Mesothelial cell of epicardium (in vitro differentiated cells): ENCODE measurements around the gene SLC49A4. TPM values are rescaled to one million over a fixed set of nuclear protein-coding genes. Genes with fewer than 3 reads are reported as not detected.

ENCODE experiments used
- DNase-seq, 2 experiments: peaks; one replicate each; pipeline ENCODE4 v3.0.0; 2021; ENCODE audit warnings: low spot score in 2 of 2; ENCODE audit not compliant: unreplicated experiment in 2 of 2
- H3K27ac Mint-ChIP-seq: 2 replicates; pipeline ENCODE4 v1.8.0; 2021; ENCODE audit warnings: mixed read lengths
- H3K27me3 Mint-ChIP-seq: 2 replicates; pipeline ENCODE4 v1.8.0; 2021; ENCODE audit warnings: low read depth, mixed read lengths
- H3K36me3 Mint-ChIP-seq: 2 replicates; pipeline ENCODE4 v1.8.0; 2021; ENCODE audit warnings: mixed read lengths
- H3K4me1 Mint-ChIP-seq: 2 replicates; pipeline ENCODE4 v1.8.0; 2021; ENCODE audit warnings: mixed read lengths
- H3K4me3 Mint-ChIP-seq: 2 replicates; pipeline ENCODE4 v1.8.0; 2021; ENCODE audit warnings: mild to moderate bottlenecking, moderate library complexity, mixed read lengths
- H3K9me3 Mint-ChIP-seq: 2 replicates; pipeline ENCODE4 v1.8.0; 2021; ENCODE audit warnings: mixed read lengths
- total RNA-seq: library from RNA; stranded (reverse); gene quantifications from 3 replicates; pipeline ENCODE4 v1.2.1, GENCODE V29; 2021
- TF ChIP-seq, protein P1 (sequence below): fragments of 200-600 bp; sonication (generic); IDR thresholded peaks from one replicate; pipeline ENCODE4 v1.5.0; 2021; ENCODE audit warnings: antibody characterized with exemption; ENCODE audit not compliant: unreplicated experiment

Gene SLC49A4
- total RNA-seq, 1 donor from 2014 or later, result 18.1 TPM

DNA sequence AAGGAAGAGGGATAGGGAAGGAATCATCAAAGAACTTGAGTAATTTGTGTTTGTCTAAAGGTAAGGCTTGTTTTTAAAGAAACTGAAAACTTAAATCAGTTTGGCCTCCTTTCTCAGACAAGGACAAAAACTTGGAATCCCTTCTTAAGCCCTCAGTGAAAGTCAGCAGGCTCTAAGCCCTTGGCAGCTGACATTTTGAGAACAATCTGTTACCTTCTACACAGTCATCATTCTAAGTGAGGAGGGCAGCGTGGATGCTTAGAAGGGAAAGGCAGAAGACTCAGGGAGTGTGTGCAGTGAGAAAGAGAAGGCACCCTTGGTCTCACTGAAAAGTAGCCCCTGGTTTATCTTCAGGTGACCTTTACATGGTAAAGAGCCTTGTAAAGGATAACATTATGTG is 12.1 kb upstream of the SLC49A4 start:
- TF ChIP-seq, protein P1, sequence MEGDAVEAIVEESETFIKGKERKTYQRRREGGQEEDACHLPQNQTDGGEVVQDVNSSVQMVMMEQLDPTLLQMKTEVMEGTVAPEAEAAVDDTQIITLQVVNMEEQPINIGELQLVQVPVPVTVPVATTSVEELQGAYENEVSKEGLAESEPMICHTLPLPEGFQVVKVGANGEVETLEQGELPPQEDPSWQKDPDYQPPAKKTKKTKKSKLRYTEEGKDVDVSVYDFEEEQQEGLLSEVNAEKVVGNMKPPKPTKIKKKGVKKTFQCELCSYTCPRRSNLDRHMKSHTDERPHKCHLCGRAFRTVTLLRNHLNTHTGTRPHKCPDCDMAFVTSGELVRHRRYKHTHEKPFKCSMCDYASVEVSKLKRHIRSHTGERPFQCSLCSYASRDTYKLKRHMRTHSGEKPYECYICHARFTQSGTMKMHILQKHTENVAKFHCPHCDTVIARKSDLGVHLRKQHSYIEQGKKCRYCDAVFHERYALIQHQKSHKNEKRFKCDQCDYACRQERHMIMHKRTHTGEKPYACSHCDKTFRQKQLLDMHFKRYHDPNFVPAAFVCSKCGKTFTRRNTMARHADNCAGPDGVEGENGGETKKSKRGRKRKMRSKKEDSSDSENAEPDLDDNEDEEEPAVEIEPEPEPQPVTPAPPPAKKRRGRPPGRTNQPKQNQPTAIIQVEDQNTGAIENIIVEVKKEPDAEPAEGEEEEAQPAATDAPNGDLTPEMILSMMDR, result no peak
- no peaks in the 10 kb centered on the region for H3K27me3 Mint-ChIP-seq
- H3K9me3 Mint-ChIP-seq, result peaks cover 4% of the 10 kb centered on the region
- H3K36me3 Mint-ChIP-seq, result peaks cover 5% of the 10 kb centered on the region
- H3K4me1 Mint-ChIP-seq, result peaks cover 11% of the 10 kb centered on the region
- no peak for DNase-seq
- H3K4me3 Mint-ChIP-seq, result no peak overlapping the region
- no peak overlapping the region for H3K27ac Mint-ChIP-seq

DNA sequence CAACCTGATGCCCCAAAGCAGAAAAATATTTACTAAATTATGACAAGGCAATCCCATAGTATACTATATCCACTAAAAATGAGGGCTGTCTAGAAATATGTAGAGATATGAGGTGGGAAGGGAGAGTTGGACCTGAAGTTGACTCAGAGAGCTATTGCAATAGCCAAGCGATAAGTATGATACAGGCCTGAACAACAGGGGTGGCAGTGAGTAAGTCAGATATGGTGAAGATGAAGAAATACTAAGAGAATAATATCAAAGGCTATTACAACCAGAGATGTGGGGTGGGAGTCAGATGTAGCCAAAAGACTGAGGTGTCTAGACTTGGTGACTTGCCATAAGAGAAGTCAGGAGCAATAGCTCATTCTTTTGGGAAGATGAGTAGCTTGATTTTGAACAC is 10.4 kb upstream of the SLC49A4 start:
- Mint-ChIP-seq H3K36me3 (peaks cover 5% of the 10 kb centered on the region), H3K9me3 (peaks cover 4% of the 10 kb centered on the region), H3K4me1 (peaks cover 11% of the 10 kb centered on the region), H3K27ac (no peak overlapping the region), H3K27me3 (no peaks in the 10 kb centered on the region), H3K4me3 (no peak overlapping the region)
- DNase-seq, result no peak
- TF ChIP-seq, protein P1, result no peak

DNA sequence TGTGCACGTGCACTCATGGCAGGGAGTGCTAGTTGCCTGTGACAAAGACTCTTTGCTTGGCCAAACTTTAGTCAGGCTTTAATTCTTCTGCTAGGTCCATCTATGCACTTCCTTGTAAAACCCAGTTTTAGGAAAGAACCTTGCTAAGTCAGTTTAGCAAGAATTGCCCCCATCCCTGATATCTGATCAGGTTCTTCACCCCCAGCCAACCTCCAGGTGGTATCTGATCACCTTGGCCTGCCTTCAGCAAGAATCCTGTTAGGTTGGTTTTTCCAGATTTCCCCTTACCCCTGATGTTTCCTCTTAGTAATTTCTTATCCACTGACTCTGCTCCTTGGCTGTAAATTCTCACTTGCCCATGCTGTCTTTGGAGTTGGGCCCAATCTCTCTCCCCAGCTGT is 9.6 kb upstream of the SLC49A4 start:
- Mint-ChIP-seq H3K4me3 (no peak overlapping the region), H3K27ac (no peak overlapping the region), H3K4me1 (peaks cover 11% of the 10 kb centered on the region), H3K27me3 (no peaks in the 10 kb centered on the region), H3K36me3 (peaks cover 5% of the 10 kb centered on the region), H3K9me3 (peaks cover 4% of the 10 kb centered on the region)
- TF ChIP-seq, protein P1, result no peak
- DNase-seq, result no peak

DNA sequence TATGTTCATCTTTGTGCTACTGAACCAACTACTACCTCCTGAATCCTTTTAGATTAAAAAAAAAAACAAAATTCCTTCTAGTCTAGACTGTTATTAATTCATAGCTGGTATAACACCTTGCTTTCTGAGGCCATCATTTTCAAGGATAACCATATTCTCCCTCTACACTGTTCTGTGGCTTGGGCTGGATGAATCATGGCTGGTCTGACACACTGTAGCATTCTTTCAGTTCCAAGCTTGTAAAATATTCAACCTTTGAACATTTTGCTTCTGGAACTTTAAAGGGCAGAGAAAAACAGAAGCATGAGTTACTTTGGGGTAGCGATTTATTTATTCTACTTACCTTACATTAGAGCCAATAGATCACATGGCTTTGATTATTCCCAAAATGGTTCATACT is 8.8 kb upstream of the SLC49A4 start:
- no peaks in the 10 kb centered on the region for H3K27me3 Mint-ChIP-seq
- DNase-seq, result no peak
- peaks cover 11% of the 10 kb centered on the region for H3K4me1 Mint-ChIP-seq
- peaks cover 4% of the 10 kb centered on the region for H3K9me3 Mint-ChIP-seq
- no peak overlapping the region for H3K4me3 Mint-ChIP-seq
- peaks cover 5% of the 10 kb centered on the region for H3K36me3 Mint-ChIP-seq
- TF ChIP-seq, protein P1, result no peak
- H3K27ac Mint-ChIP-seq, result peak overlapping the region; percentile 30

DNA sequence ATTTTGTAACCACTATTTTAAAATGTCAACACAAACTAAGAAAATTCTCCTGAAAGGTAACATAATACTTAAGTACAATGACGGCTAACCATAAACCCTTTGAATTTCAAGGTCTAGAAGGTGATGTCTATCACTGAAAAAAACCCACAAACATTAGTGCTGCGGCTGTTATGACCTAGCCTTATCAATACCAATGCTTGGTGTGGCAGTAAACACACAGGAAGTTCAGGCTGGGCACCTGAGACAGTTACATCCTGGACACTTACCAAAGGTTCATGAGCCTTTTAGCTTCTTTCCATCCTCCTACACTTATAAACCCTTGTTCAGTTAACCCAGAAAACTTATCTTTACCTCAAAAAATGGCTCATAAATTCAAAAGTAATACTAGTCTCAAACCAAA is 7.0 kb upstream of the SLC49A4 start:
- TF ChIP-seq, protein P1, result no peak
- no peak overlapping the region for H3K27ac Mint-ChIP-seq
- H3K4me3 Mint-ChIP-seq, result no peak overlapping the region
- no peaks in the 10 kb centered on the region for H3K27me3 Mint-ChIP-seq
- H3K9me3 Mint-ChIP-seq, result no peaks in the 10 kb centered on the region
- no peak for DNase-seq
- H3K36me3 Mint-ChIP-seq, result peaks cover 2% of the 10 kb centered on the region
- peaks cover 13% of the 10 kb centered on the region for H3K4me1 Mint-ChIP-seq
